ENCODE data around the gene EMILIN1. TPM values are rescaled to one million over a fixed set of nuclear protein-coding genes. Genes with fewer than 3 reads are reported as not detected.
A peak's percentile ranks its signal among the peaks of the same experiment; 100 is the strongest.

The EMILIN1 gene
- total and polyA plus RNA-seq, 2 donors (not counting 1 experiment from before 2014, with no cell fraction given): 0.24 to 0.52 TPM

DNA sequence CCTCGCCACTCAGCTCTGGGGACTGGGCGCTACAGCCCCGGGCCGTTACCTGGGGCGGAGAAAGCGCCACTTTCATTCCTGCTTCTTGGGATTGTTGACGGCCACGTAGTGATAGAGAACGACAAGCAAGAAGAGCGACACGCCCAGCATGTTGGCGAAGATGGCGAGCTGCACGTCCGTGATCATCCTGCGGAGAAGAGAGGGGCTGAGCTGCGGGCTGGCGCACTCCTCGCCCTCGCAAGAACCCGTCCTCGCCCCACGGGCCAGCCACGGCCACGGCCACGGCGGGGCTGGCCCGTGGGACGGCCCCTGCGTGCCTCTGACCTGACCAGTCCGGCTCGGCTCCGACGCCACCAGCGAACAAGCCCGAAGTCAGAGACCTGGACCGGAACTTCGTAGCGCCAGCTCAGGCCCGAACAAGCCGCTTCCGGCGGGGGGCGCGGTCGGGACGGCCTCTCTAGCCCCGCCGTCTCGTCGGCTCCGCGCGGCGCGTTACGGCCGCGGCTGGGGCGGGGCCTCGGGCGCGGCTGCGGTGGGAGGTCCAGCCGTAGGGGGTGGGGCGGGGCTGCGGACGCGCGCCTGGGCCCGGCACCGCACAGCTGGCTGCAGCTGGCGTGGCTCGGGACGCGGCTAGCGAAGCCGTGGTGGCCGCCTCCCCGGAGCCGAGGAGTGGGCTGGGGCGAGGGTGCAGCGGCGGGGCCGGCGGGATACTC, 7.0 kb upstream of the EMILIN1 start, which contains the start of gene OST4:
TSS of gene OST4 (minus strand) at position 378 of the 713 bp plus-strand sequence.
- peak within 1 kb of the TSS; percentile 95 for H3K27ac Mint-ChIP-seq
- peaks cover 17% of the 10 kb centered on the region for H4K20me1 ChIP-seq (ENCODE audit: control insufficient read depth, insufficient read depth, low read length, poor library complexity, severe bottlenecking)
- peak within 1 kb of the TSS; percentile 82 for H2AFZ ChIP-seq (ENCODE audit: insufficient read depth, low read depth, low read length, poor library complexity, severe bottlenecking)
- no peaks in the 10 kb centered on the region for H3K9me3 Mint-ChIP-seq (ENCODE audit: insufficient read depth)
- H3K4me1 ChIP-seq (ENCODE audit: control insufficient read depth in 2 of 2, insufficient read depth in 2 of 2, low read length in 2 of 2): peaks cover 35 to 43% of the 10 kb centered on the region in 2 donors
- ChIA-PET CTCF (interaction anchor here (0.8 to 3.3 kb wide), 11 partner anchors 10 to 557 kb away, joined by 3 to 30 read pairs (median 7); partner anchors contain the start of genes AGBL5, CCDC121, KHK and TMEM214), POLR2A (interaction anchor here (0.5 to 3.4 kb wide), 8 partner anchors 10 to 299 kb away, joined by 3 to 48 read pairs (median 5); partner anchors contain the start of genes AGBL5, ATRAID, KHK and PREB)
- peaks cover 6 to 29% of the 10 kb centered on the region in 2 experiments for H3K36me3 ChIP-seq (replicated peaks in 1 of 2; ENCODE audit: control extremely low read depth in 1 of 2, control insufficient read depth in 1 of 2, extremely low read depth in 1 of 2, insufficient read depth in 2 of 2, low read length in 1 of 2)
- intact Hi-C loops (cut with micrococcal nuclease): loop anchor here (1.0 to 2.0 kb wide), 7 partner anchors 10 to 299 kb away; partner anchors contain the start of genes AGBL5, EIF2B4, KHK and PREB
- no peaks in the 10 kb centered on the region for H3K27me3 Mint-ChIP-seq
- H3K27me3 ChIP-seq (replicated peaks in 1 of 4; ENCODE audit: control extremely low read depth in 1 of 4, control insufficient read depth in 3 of 4, insufficient read depth in 4 of 4, low read length in 3 of 4): no peaks in the 10 kb centered on the region
- H3K4me1 Mint-ChIP-seq: peaks cover 62% of the 10 kb centered on the region
- H3K9ac ChIP-seq (ENCODE audit: low read length): peak within 1 kb of the TSS; percentile 83
- peak within 1 kb of the TSS; percentile 99 for H3K4me3 Mint-ChIP-seq
- TF ChIP-seq CTCF (IDR thresholded peaks at IDR 0.05) (no peak), EZH2 (IDR thresholded peaks at IDR 0.05; ENCODE audit: borderline replicate concordance, insufficient read depth, low read depth, low read length, poor library complexity, severe bottlenecking) (no peak)
- DNase-seq (peak; percentile 93), ATAC-seq (ENCODE audit: low read depth) (peak; percentile 95)
- peak within 1 kb of the TSS; percentile 90 for H3K4me2 ChIP-seq (replicated peaks; ENCODE audit: low read depth, low read length, poor library complexity, severe bottlenecking)
- WGBS (ENCODE audit: insufficient coverage): under 1% methylated on average over 85 of the region's 86 CpGs
- H3K4me3 ChIP-seq (ENCODE audit: control extremely low read depth in 1 of 5, extremely low read depth in 1 of 5, insufficient read depth in 1 of 5, low read depth in 2 of 5, low read length in 4 of 5): peak within 1 kb of the TSS; percentile 79 to 91 (median 88)
- peaks cover 33% of the 10 kb centered on the region for H3K79me2 ChIP-seq (ENCODE audit: control insufficient read depth, insufficient read depth, low read length)
- H3K27ac ChIP-seq (ENCODE audit: low read length in 2 of 2): peak within 1 kb of the TSS; percentile 64 to 87
- H3K9me3 ChIP-seq (ENCODE audit: control extremely low read depth in 1 of 3, control insufficient read depth in 2 of 3, insufficient read depth in 1 of 3, low read length in 2 of 3): no peaks in the 10 kb centered on the region
